Nasal cavity respiratory epithelium epithelial cell of viscerocranial mucosa (primary cell): ENCODE data around the gene KCNJ3. TPM values are rescaled to one million over a fixed set of nuclear protein-coding genes. Genes with fewer than 3 reads are reported as not detected.

ENCODE experiments used
- total RNA-seq: library from RNA; depleted of rRNA; stranded (reverse); fragments of >200 nt; gene quantifications from 2 replicates; pipeline ENCODE4 v1.2.3, GENCODE V29; 2014

Gene KCNJ3
- not detected in 2 replicates for total RNA-seq

GRCh38 chr2:154698296-154698720 is at the start of gene KCNJ3:
TSS of gene KCNJ3 (plus strand) at chr2:154698695. CDS start at chr2:154698776, 81 bp downstream.

